Measurements from ENCODE around the gene MAPK9.
A peak's percentile ranks its signal among the peaks of the same experiment; 100 is the strongest.

Gene MAPK9

GRCh38 chr5:180291943-180292831 lies at the start of gene MAPK9:
Gene MAPK9 (minus strand): TSS chr5:180292083. CDS start chr5:180280561, 11,522 bp downstream.
- peak within 1 kb of the TSS; percentile 81 for H3K4me3 ChIP-seq (ENCODE audit: low read depth, low read length)
- no peak for TF ChIP-seq CTCF (IDR thresholded peaks at IDR 0.05; ENCODE audit: low read depth, low read length)

GRCh38 chr5:180341595-180341994 lies 49.7 kb upstream of the MAPK9 start:
- no peak overlapping the region for H3K4me3 ChIP-seq (ENCODE audit: low read depth, low read length)
- no peak for TF ChIP-seq CTCF (IDR thresholded peaks at IDR 0.05; ENCODE audit: low read depth, low read length)

GRCh38 chr5:180340856-180341255 lies 49.0 kb upstream of the MAPK9 start:
- no peak overlapping the region for H3K4me3 ChIP-seq (ENCODE audit: low read depth, low read length)
- TF ChIP-seq CTCF (IDR thresholded peaks at IDR 0.05; ENCODE audit: low read depth, low read length): no peak

- no peak for TF ChIP-seq CTCF (IDR thresholded peaks at IDR 0.05; ENCODE audit: low read depth, low read length)
- H3K4me3 ChIP-seq (ENCODE audit: low read depth, low read length): no peak overlapping the region
These were observed 47.8 kb upstream of the MAPK9 start for GRCh38 chr5:180339583-180340183.

GRCh38 chr5:180338001-180338707 lies 46.3 kb upstream of the MAPK9 start:
- TF ChIP-seq CTCF (IDR thresholded peaks at IDR 0.05; ENCODE audit: low read depth, low read length): no peak
- H3K4me3 ChIP-seq (ENCODE audit: low read depth, low read length): no peak overlapping the region

GRCh38 chr5:180336234-180337020 lies 44.5 kb upstream of the MAPK9 start:
- no peak for TF ChIP-seq CTCF (IDR thresholded peaks at IDR 0.05; ENCODE audit: low read depth, low read length)
- no peak overlapping the region for H3K4me3 ChIP-seq (ENCODE audit: low read depth, low read length)

All from WI38 (cell line).